ENCODE measurements around the gene HBEGF.
A peak's percentile ranks its signal among the peaks of the same experiment; 100 is the strongest.

HBEGF gene

DNA sequence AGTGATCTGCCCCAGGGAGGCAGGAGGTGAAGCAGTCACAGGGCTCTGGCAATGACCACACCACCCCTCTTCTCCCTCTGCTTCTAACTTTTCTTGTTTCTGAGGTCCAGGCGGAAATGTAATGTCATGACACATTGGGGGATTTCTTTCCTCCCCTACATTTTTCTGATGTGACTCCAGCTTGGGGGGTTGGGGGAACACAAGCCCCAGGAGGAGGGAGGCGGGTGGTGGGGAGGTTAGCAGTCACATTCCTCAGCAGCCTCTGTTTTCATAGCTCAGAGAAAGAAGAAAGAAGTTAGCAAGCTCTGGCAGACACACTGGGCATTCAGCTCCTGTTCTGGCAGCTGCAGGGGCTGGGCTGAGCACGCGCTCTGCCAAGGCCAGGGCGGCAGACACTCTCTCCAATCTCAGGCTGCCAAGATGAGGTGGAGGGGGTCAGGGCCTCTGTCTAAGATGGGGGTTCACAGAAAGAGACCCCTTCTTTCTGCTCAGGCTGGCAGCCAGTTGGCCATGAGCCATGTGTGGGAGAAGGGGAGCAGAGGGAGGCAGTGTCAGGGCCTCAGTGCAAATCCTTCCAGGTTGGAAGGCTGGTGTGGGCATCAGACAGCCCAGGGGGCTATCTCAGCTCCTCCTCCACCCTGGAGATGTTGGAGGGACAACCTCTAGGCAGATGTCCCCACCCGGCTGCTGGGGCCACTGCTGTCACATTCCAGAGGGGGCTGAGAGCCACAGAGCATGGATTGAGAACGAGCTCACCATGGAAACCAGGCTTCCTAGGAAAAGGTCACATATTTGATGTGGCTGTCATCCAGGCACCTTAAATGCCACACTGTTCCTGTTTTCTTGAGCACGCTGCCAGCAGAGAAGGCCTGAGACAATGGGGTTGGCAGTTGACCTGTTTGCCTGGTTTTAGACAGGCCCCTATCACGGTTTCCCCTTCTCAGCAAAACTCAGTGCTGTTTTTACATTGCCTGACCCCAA, 23.4 kb downstream of the HBEGF start:
- Histone ChIP-seq H3K4me3 (no peak overlapping the region), H3K27me3 (no peaks in the 10 kb centered on the region), H3K9ac (peak overlapping the region in 9 of 11 experiments; percentile 2 to 51 (median 31); a peak in 9 of 22 replicates), H3K4me1 (peaks cover 56 to 97% (median 86%) of the 10 kb centered on the region in 10 experiments), H3K27ac (peak overlapping the region; percentile 35 to 82 (median 74)), H4K20me1 (no peaks in the 10 kb centered on the region), H3K4me2 (peak overlapping the region; percentile 75 to 93 (median 84)), H3K9me3 (replicated peaks in 1 of 11) (no peaks in the 10 kb centered on the region), H3K36me3 (no peaks in the 10 kb centered on the region)
- no peak for TF ChIP-seq Cebpa-rat (IDR thresholded peaks at IDR 0.05)

DNA sequence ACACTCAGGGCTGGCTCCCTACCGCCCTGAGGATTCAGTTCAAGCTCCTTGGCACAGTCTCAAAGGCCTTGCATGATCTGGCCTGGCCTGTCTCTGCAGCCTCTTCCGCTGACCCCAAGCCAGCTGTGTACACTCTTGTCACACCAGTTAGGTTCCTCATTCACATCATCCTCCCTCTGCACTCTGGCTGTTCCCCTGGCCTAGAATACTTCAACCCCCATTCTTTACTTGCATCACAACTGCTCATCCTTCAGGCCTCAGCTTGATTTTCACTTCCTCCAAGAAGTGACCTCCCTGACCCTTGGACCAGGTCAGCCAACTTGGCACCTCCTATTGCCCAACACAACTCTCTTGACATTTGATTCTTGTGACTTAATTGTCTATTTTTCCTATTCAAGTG, 24.6 kb downstream of the HBEGF start:
- Histone ChIP-seq H3K27me3 (no peaks in the 10 kb centered on the region), H3K27ac (peak overlapping the region in 7 of 11 experiments; percentile 1 to 81 (median 74); a peak in 11 of 22 replicates), H3K9me3 (replicated peaks in 1 of 11) (no peaks in the 10 kb centered on the region), H4K20me1 (no peaks in the 10 kb centered on the region), H3K36me3 (no peaks in the 10 kb centered on the region), H3K4me3 (0 out of 20 replicates have a peak overlapping the region, but pooled peaks of 1 of the 10 experiments have one; percentile 26), H3K4me1 (peaks cover 43 to 85% (median 74%) of the 10 kb centered on the region in 10 experiments), H3K4me2 (peak overlapping the region in 9 of 11 experiments; percentile 22 to 93 (median 82); a peak in 15 of 22 replicates), H3K9ac (peak overlapping the region in 4 of 11 experiments; percentile 50 to 65 (median 60); a peak in 7 of 22 replicates)
- peak in 6 of 11 experiments; percentile 37 to 92 (median 78); a peak in 9 of 22 replicates for TF ChIP-seq Cebpa-rat (IDR thresholded peaks at IDR 0.05)

DNA sequence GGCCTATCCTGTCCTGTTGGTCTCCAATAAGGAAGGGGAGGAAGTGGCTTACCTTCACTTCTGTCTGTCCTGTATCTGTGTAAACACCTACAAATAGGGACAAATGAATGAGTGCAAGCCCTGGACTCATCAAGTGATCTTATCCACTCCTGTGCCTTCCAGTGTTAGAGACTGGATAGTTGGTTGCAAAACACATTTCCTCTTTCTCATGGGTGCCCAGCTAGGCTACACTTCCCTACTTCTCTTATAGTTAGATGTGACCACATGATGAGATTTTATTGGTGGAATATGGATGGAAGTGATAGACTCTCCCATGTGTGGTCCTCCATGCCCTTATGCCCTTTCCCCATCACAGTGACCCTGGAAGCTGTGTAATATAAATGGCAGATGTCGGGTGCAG, 26.6 kb downstream of the HBEGF start:
- Histone ChIP-seq H3K27ac (peak overlapping the region in 6 of 11 experiments; percentile 40 to 81 (median 76); a peak in 12 of 22 replicates), H3K4me2 (peak overlapping the region in 8 of 11 experiments; percentile 6 to 93 (median 76); a peak in 15 of 22 replicates), H3K9ac (peak overlapping the region in 4 of 11 experiments; percentile 0 to 47 (median 6); a peak in 2 of 22 replicates), H3K27me3 (no peaks in the 10 kb centered on the region), H3K4me3 (no peak overlapping the region), H4K20me1 (no peaks in the 10 kb centered on the region), H3K36me3 (no peaks in the 10 kb centered on the region), H3K4me1 (peaks cover 24 to 65% (median 54%) of the 10 kb centered on the region in 10 experiments), H3K9me3 (replicated peaks in 1 of 11) (no peaks in the 10 kb centered on the region)
- TF ChIP-seq Cebpa-rat (IDR thresholded peaks at IDR 0.05) = no peak

DNA sequence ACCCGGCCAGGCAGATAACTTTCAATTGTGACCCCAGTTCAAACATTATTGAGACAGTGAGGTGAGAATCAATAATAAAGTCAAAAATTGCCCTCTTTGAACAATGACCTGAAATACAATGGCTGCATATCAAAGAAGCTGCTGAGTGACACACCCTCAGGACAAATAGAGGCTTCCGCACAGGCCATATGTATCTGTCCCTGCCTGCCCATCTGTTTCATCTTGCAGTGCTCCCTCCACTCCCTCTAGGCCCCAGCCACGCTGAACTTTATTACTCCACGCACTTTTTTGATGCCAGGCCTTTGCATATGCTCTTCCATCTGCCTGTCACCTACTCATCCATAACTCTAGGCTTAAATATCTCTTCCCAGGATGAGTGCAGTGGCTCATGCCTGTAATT, 27.6 kb downstream of the HBEGF start:
- Histone ChIP-seq H3K4me1 (peaks cover 13 to 55% (median 44%) of the 10 kb centered on the region in 10 experiments), H3K27ac (peak overlapping the region in 4 of 11 experiments; percentile 73 to 81 (median 80); a peak in 7 of 22 replicates), H3K27me3 (no peaks in the 10 kb centered on the region), H3K9ac (no peak overlapping the region), H3K9me3 (replicated peaks in 1 of 11) (no peaks in the 10 kb centered on the region), H3K36me3 (no peaks in the 10 kb centered on the region), H3K4me2 (peak overlapping the region in 5 of 11 experiments; percentile 70 to 93 (median 84); a peak in 10 of 22 replicates), H3K4me3 (no peak overlapping the region), H4K20me1 (no peaks in the 10 kb centered on the region)
- TF ChIP-seq Cebpa-rat (IDR thresholded peaks at IDR 0.05) = no peak

DNA sequence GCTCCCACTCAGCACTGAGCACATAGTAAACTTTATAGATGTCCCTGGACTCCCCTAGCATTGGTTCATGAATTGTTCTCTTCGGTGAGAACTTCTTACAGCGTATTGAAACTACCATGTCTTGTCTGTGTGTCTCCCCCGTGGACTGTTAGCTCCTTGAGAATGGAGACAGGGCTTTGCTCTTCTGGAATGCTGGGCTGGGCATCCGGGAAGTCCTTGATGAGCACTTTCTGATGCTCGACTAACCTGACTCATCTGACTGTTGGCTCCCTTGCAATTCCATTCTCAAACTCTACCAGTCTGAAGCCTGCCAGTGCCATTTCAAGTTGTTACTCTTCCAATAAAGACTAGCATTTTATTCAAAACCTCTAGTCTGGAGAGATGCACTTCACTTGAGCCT, 28.5 kb downstream of the HBEGF start:
- Histone ChIP-seq H3K4me1 (peaks cover 8 to 53% (median 37%) of the 10 kb centered on the region in 10 experiments), H3K9me3 (replicated peaks in 1 of 11) (no peaks in the 10 kb centered on the region), H4K20me1 (no peaks in the 10 kb centered on the region), H3K9ac (no peak overlapping the region), H3K36me3 (no peaks in the 10 kb centered on the region), H3K27ac (no peak overlapping the region), H3K4me2 (peak overlapping the region in 1 of 11 experiments; percentile 0; a peak in 1 of 22 replicates), H3K4me3 (no peak overlapping the region), H3K27me3 (no peaks in the 10 kb centered on the region)
- TF ChIP-seq Cebpa-rat (IDR thresholded peaks at IDR 0.05) = no peak

DNA sequence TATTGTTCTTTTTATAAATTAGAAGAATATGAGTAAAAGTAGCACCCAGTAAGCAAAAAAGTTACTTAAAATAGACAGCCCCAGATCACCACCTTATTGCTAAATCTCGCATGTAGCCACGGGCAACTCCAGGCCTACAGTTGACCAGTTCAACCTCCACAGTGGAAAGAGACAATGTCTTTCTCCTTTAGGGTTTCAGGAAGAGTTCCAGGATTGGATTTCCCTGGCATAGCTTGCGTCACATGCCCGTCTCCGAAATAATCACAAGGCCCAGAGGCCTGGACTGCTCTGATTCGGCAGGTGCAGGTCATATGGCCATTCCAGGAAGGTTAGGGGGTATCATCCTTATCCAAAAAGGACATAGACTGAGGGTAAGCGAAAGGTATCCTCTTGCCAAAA, 33.6 kb downstream of the HBEGF start:
- Histone ChIP-seq H3K27me3 (no peaks in the 10 kb centered on the region), H3K4me3 (no peak overlapping the region), H3K4me2 (peak overlapping the region; percentile 57 to 84 (median 74)), H3K4me1 (peaks cover 25 to 41% (median 32%) of the 10 kb centered on the region in 10 experiments), H3K9ac (no peak overlapping the region), H3K27ac (peak overlapping the region in 7 of 11 experiments; percentile 0 to 46 (median 34); a peak in 5 of 22 replicates), H3K36me3 (no peaks in the 10 kb centered on the region), H4K20me1 (no peaks in the 10 kb centered on the region), H3K9me3 (replicated peaks in 1 of 11) (no peaks in the 10 kb centered on the region)
- TF ChIP-seq Cebpa-rat (IDR thresholded peaks at IDR 0.05) = no peak

DNA sequence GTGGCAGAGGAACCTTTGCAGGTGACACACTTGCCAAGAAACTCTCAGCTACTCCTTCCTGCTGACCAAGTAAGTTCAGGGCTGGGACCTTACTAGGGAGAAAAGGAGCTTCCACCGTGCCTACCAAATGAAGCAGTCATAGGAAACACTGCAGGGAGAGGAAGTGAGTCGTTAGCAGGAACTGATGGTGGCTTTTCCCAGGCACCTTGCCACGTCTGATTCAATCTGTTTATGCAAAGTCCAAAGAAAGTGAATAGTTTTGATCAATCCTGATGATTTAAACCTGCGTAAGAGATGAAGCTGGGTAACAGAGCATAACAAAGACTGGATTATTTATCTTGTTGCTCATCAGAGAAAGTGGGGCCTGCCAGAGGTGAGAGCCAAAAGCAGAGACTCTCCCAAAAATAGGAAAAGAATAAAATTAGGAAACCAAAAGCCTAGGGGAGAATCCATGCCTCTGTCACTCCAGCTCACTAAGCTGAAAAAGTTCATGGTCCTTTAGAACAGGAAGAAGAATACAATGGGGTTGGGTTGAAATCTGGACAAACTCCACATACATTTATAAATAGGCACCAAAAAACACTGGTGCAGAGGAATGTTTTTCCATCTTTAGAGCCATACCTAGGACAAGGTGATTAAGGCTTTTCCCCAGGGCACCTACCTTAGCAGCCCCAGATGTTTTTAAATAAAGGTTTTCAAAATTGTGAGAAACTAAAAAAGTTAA, 34.2 kb downstream of the HBEGF start:
- Histone ChIP-seq H3K4me3 (no peak overlapping the region), H3K27me3 (no peaks in the 10 kb centered on the region), H3K4me1 (peaks cover 25 to 41% (median 32%) of the 10 kb centered on the region in 10 experiments), H3K36me3 (no peaks in the 10 kb centered on the region), H3K9me3 (replicated peaks in 1 of 11) (no peaks in the 10 kb centered on the region), H3K9ac (peak overlapping the region in 5 of 11 experiments; percentile 1 to 49 (median 22); a peak in 6 of 22 replicates), H3K27ac (peak overlapping the region in 9 of 11 experiments; percentile 2 to 46 (median 38); a peak in 14 of 22 replicates), H3K4me2 (peak overlapping the region; percentile 57 to 84 (median 74)), H4K20me1 (no peaks in the 10 kb centered on the region)
- no peak for TF ChIP-seq Cebpa-rat (IDR thresholded peaks at IDR 0.05)

DNA sequence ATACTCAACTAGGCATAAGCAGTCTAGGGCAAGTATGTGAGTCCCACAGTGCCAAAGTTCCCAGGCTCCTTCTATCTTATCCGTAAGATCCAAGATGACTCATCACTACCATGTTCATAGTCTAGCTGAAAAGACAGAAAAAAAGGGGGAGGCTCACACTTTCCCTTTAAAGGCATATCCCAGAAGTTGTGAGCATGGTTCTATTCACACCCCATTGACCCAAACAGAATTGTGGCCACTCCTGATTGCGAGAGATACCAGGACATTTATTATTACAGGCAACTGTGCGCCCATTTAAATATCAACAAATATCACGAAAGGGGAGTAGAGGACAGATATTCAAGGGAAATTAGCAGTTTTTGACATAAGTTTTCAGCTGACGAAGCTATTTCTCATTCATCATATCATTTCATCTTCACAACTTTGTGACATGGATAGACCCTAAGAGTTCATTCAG, 35.4 kb downstream of the HBEGF start:
- no peaks in the 10 kb centered on the region for H3K27me3 ChIP-seq
- H3K4me2 ChIP-seq = peak overlapping the region in 10 of 11 experiments; percentile 1 to 84 (median 52); a peak in 14 of 22 replicates
- no peak overlapping the region for H3K9ac ChIP-seq
- H3K9me3 ChIP-seq (replicated peaks in 1 of 11) = no peaks in the 10 kb centered on the region
- no peaks in the 10 kb centered on the region for H4K20me1 ChIP-seq
- no peak overlapping the region for H3K4me3 ChIP-seq
- TF ChIP-seq Cebpa-rat (IDR thresholded peaks at IDR 0.05) = no peak
- H3K36me3 ChIP-seq = no peaks in the 10 kb centered on the region
- H3K4me1 ChIP-seq = peaks cover 35 to 50% (median 41%) of the 10 kb centered on the region in 10 experiments
- peak overlapping the region in 1 of 11 experiments; percentile 8; a peak in 1 of 22 replicates for H3K27ac ChIP-seq

Measured in BLaER1 treated with 17β-estradiol and CSF1 and Interleukin-3, amounts not matched to agents 10 nM and 100 nM (cell line).